ENCODE measurements around the gene NLRP6. TPM values are rescaled to one million over a fixed set of nuclear protein-coding genes. Genes with fewer than 3 reads are reported as not detected.
"Not testable (repeated sequence)": the region's sequence is repeated elsewhere in the genome, so short reads cannot be mapped to it uniquely, and the experiment has no call there.

Gene NLRP6
- total RNA-seq, 1 donor from 2014 or later = not detected

GRCh38 chr11:281486-282161 lies 3.4 kb downstream of the NLRP6 start:
- DNase-seq (ENCODE audit: extremely low read depth, low read depth, low spot score) = no peak

DNA sequence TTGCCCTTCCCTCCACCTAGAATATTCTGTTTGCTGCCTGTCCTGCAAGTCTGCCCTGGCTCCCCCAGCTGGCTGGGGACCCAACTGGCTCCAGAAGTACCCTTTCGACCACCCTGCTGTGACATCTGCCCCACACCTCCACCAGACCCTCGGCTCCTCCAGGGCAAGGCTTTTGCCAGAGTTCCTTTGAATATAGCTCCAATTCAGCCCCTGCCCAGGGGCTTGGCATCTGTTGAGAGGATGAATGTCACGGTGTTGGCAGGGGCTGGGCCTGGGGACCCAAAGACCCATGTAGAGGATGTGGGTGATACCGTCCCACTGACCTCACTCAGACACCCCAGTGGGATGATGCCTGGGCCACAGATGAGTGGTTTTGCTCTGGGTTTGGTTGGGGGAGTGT lies 4.0 kb downstream of the NLRP6 start:
- DNase-seq (ENCODE audit: extremely low read depth, low read depth, low spot score) = no peak

GRCh38 chr11:282630-283360 lies 4.6 kb downstream of the NLRP6 start:
- DNase-seq (ENCODE audit: extremely low read depth, low read depth, low spot score) = no peak

DNA sequence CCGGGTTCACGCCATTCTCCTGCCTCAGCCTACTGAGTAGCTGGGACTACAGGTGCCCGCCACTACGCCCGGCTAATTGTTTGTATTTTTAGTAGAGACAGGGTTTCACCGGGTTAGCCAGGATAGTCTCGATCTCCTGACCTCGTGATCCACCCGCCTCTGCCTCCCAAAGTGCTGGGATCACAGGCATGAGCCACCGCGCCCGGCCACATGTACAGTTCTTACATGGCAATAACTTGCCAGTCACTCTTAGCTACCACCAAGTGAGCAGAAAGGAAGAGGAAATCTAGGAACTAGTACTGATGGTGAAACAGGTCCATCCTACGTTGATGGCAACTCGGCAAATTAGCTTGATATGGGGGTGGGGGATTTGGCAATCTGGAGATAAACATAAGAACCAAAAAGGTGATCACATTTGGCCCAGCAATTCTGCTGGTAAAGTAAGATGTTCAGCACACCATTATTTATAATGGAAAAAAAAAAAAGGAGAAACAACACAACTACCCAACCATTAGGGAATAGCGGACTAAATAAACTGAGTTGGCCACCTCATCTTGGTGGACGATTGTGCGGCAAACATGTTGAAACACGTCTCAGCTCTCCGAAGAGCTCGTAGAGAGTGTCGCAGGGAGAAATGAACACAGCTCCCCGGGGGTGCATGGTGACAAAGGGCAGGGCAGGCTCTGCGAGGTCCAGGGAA lies 5.3 kb downstream of the NLRP6 start:
- DNase-seq (ENCODE audit: extremely low read depth, low read depth, low spot score) = no peak

DNA sequence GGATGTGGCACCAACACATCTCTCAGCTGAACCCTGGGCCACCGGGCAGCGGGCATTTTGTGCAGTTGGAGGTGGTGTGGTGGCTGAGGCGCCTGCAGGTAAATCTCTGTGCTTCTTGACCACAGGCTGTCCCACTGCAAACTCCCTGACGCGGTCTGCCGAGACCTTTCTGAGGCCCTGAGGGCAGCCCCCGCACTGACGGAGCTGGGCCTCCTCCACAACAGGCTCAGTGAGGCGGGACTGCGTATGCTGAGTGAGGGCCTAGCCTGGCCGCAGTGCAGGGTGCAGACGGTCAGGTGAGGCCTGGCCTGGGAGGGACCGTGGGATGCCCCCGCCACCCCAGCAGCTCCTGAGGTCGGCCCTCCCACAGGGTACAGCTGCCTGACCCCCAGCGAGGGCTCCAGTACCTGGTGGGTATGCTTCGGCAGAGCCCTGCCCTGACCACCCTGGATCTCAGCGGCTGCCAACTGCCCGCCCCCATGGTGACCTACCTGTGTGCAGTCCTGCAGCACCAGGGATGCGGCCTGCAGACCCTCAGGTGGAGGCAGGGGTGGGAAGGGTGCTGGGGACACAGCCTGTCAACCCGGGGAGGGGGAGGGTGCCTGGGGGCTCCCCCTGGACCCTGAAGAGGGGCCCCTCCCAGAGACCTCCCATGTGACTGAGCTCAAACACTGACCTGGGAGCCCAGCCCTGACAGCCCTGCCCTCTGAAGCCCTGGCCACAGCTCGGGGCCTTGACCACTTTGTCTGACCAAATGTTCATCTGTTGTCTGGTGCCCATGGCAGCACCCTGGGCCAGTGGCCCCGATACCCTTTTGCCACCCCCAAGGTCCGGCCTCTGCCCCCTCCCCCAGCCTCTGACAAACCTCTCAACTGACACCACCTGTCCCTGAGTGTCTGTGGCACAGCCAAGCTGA lies 6.2 kb downstream of the NLRP6 start:
- no peak for DNase-seq (ENCODE audit: extremely low read depth, low read depth, low spot score)

GRCh38 chr11:285021-285893 lies 7.0 kb downstream of the NLRP6 start:
- DNase-seq (ENCODE audit: extremely low read depth, low read depth, low spot score) = no peak

GRCh38 chr11:285894-286220 lies 7.7 kb downstream of the NLRP6 start:
- no peak for DNase-seq (ENCODE audit: extremely low read depth, low read depth, low spot score)

GRCh38 chr11:286977-287820 lies 9.0 kb downstream of the NLRP6 start:
- DNase-seq (ENCODE audit: extremely low read depth, low read depth, low spot score) = not testable (repeated sequence)

DNA sequence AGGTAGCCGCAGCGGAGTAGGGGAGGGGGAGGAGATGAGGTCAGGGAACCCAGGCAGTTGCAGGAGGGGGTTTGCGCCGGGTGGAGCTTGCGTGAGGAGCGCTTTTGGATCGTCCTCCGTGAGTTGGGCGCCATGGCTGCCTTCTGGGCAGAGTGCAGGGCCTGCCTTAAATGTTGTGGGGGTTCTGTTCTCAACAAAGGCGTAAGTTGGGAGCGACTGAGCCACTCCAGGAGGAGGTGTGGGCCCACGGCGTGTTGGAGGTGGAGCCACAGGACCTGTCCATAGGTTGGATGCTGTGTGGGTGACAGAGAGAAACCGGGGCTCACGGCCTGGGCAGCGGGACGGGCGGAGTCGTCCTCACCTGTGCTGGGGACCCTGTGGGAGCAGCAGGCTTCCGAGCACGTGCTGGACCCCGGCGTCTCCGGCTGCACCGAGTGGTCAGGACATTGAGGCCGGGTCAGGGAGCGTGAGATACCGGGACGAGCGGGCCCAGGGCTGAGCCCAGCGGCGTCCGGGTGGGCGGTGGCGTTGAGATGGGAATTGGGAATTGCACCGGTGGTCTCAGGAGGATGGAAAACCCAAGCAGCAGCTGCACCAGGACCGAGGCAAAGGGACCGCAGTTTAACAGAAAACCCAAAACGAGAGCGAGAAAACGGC lies 9.7 kb downstream of the NLRP6 start:
- DNase-seq (ENCODE audit: extremely low read depth, low read depth, low spot score) = no peak

GRCh38 chr11:288478-289397 lies 10.5 kb downstream of the NLRP6 start, which contains the start of gene PGGHG:
PGGHG (plus strand) TSS chr11:289126; CDS start chr11:289817, 691 bp downstream.
- DNase-seq (ENCODE audit: extremely low read depth, low read depth, low spot score) = no peak

GRCh38 chr11:289398-289711 lies 11.1 kb downstream of the NLRP6 start:
- no peak for DNase-seq (ENCODE audit: extremely low read depth, low read depth, low spot score)

- DNase-seq (ENCODE audit: extremely low read depth, low read depth, low spot score) = no peak
Observed at GRCh38 chr11:289712-290620, 11.8 kb downstream of the NLRP6 start.

DNA sequence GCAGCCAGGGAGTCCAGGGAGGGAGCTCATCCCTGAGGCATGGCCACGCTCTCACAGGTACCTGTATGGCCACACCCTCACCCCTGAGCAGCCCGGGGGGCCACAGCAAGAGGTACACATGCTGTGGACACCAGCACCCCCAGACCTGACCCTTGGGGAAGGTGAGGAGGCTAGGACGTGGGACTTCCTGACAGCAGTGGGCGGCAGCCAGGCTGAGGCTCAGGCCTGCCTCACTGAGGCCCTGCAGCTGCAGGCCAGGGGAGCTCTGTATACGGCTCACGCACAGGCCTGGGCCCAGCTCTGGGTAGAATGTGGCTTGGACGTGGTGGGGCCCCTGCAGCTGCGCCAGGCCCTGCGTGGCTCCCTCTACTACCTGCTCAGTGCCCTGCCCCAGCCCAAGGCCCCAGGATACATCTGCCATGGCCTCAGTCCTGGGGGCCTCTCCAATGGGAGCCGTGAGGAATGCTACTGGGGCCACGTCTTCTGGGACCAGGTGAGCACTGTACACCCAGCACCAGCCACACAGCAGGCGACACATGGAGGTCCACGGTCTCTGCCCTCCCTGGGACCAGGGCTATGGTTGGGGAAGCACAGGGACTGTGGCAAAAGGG lies 12.5 kb downstream of the NLRP6 start:
- DNase-seq (ENCODE audit: extremely low read depth, low read depth, low spot score) = no peak

DNA sequence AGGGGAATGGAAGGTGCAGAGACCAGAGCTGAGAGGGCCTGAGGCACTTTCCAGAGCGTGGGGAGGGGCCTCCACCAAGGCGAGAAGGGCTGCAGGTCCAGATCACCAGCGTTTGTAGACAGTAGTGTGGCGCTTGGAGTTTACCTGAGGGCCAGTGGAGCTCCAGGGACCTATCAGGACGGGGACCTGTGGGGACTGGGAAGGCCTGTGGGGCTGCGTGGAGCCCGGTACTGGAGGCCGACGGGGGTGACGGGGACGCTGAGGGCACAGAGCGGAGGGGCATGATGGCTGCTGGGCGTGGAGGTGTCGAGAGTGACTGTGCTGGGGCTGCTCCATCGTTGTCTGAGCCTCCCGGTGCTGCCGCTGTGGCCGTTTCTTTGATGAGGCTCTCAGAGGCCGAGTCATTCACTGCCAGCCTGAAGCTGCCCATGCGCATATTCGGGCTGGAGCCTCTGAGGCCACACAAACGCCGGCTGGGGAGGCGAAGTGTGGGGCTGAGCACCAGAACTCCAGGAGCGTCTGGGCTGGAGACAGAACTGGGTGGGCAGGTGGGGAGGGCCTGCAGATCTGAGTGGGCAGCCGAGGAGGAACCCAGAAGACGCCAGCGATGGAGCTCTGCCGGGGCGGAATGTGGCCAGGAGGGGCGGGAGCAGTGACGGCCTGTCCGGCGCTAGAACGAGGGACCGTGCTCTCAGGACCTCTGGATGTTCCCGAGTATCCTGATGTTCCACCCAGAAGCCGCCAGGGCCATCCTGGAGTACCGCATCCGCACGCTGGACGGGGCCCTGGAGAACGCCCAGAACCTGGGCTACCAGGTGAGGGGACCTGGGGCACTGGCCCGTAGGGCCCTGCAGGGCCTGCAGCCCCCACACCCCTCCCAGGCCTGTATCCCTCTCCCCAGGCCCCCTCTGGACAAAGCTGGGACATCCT lies 13.3 kb downstream of the NLRP6 start:
- DNase-seq (ENCODE audit: extremely low read depth, low read depth, low spot score) = no peak

All from glomerular endothelial cell (primary cell).